Transverse colon (tissue), 4 donors: ENCODE results near the gene PDCD1. TPM values are rescaled to one million over a fixed set of nuclear protein-coding genes. Genes with fewer than 3 reads are reported as not detected.
A peak's percentile ranks its signal among the peaks of the same experiment; 100 is the strongest.
"Not testable (repeated sequence)": the region's sequence is repeated elsewhere in the genome, so short reads cannot be mapped to it uniquely, and the experiment has no call there.

ENCODE experiments used
- DNase-seq: peaks from one replicate; pipeline ENCODE4 v3.0.0-alpha.2; 2019
- H3K27ac ChIP-seq, 4 donors: fragments of 200-600 bp; sonication (generic); 2 replicates each; pipeline ENCODE4 v1.5.1; 2016 to 2018; ENCODE audit warnings: inconsistent platforms in 4 of 4
- H3K27me3 ChIP-seq: fragments of 200-600 bp; sonication (generic); 2 replicates; pipeline ENCODE4 v1.5.1; 2017; ENCODE audit warnings: inconsistent platforms
- H3K36me3 ChIP-seq, 4 donors: fragments of 200-600 bp; sonication (generic); 2 replicates each; pipeline ENCODE4 v1.5.1; 2017 to 2019; ENCODE audit warnings: inconsistent platforms in 4 of 4
- H3K4me1 ChIP-seq, 4 donors: fragments of 200-600 bp; sonication (generic); 2 replicates each; pipeline ENCODE4 v1.5.1; 2017 to 2020; ENCODE audit warnings: inconsistent platforms in 4 of 4
- H3K4me3 ChIP-seq, 4 donors: fragments of 200-600 bp; sonication (generic); 1 replicate in 1 of 4; 2 replicates in 3 of 4; pipeline versions ENCODE4 v1.5.1 to v1.6.1; 2017 to 2019; ENCODE audit warnings: inconsistent platforms in 4 of 4
- H3K9me3 ChIP-seq, 2 donors: fragments of 200-600 bp; sonication (generic); 2 replicates each; pipeline ENCODE4 v1.5.1; 2017 to 2019; ENCODE audit warnings: inconsistent platforms in 2 of 2
- CTCF ChIP-seq, 5 experiments: fragments of 200-600 bp in 3 of 5; fragments of 450-650 bp in 2 of 5; sonication (generic) in 3 of 5; IDR thresholded peaks; 1 replicate in 2 of 5; 2 replicates in 3 of 5; pipeline ENCODE4 v1.5.1; 2016 to 2017; ENCODE audit warnings: antibody characterized with exemption in 5 of 5, inconsistent platforms in 3 of 5, mild to moderate bottlenecking in 2 of 5, moderate library complexity in 1 of 5
- EP300 ChIP-seq: sonication (generic); formaldehyde crosslinking; IDR thresholded peaks from one replicate; pipeline ENCODE4 v1.6.1; 2017; ENCODE audit warnings: antibody characterized with exemption, low read depth
- POLR2A ChIP-seq: fragments of 450-650 bp; IDR thresholded peaks from one replicate; pipeline ENCODE4 v1.6.1; 2016; ENCODE audit warnings: antibody characterized with exemption, mild to moderate bottlenecking, moderate library complexity
- POLR2AphosphoS5 ChIP-seq, 3 donors: sonication (generic); formaldehyde crosslinking; IDR thresholded peaks; one replicate each; pipeline ENCODE4 v1.6.1; 2016; ENCODE audit warnings: antibody characterized with exemption in 3 of 3
- WGBS, 2 donors: methylation state at CpG; one replicate each; pipeline ENCODE4 v1.1.5; 2018; ENCODE audit warnings: low coverage in 1 of 2; 5-methylcytosine and 5-hydroxymethylcytosine counted together
- in situ Hi-C, 4 donors: fragments of 200-750 bp; cut with MboI; loops; one replicate each; pipeline versions ENCODE4 v1.15.0 to v1.15.1; 2017; ENCODE audit warnings: low sequenced_read_pairs in 3 of 4, low pct_ligation_motif_present in 1 of 4, low pct_unique_long_range_greater_than_20kb in 1 of 4
- intact Hi-C: fragments of 100-400 bp; cut with DNase I; formaldehyde crosslinking; loops from one replicate; pipeline ENCODE4 v1.15.1; 2023; ENCODE audit warnings: low total_unique reads
- total RNA-seq, 4 donors: library from RNA; depleted of rRNA; stranded (reverse); fragments of >200 nt; gene quantifications; one replicate each; pipeline ENCODE4 v1.1.0, GENCODE V29; 2016

PDCD1 gene
- total RNA-seq, 4 donors from 2014 or later, result 0.55 to 0.64 TPM; not detected in 2

- in situ Hi-C loops, result no loop called here
- Histone ChIP-seq H3K36me3 (no peaks in the 10 kb centered on the region), H3K4me1 (peaks cover 4 to 15% (median 10%) of the 10 kb centered on the region in 4 donors), H3K27me3 (peaks cover 3% of the 10 kb centered on the region), H3K9me3 (peaks cover 2 to 5% of the 10 kb centered on the region in 2 donors), H3K4me3 (no peak overlapping the region), H3K27ac (no peak overlapping the region)
- intact Hi-C loops, result no loop called here
- no peak for TF ChIP-seq CTCF (IDR thresholded peaks at IDR 0.05)
- TF ChIP-seq EP300, result no peak
- no peak for TF ChIP-seq POLR2A
- TF ChIP-seq POLR2AphosphoS5 (IDR thresholded peaks at IDR 0.05), result no peak
- DNase-seq, result no peak
- 52 to 80% methylated on average over 6 to 14 of the region's 14 CpGs for WGBS, 2 donors
These were observed 36.5 kb downstream of the PDCD1 start for GRCh38 chr2:241822264-241822623.

- Histone ChIP-seq H3K36me3 (no peaks in the 10 kb centered on the region), H3K27me3 (peaks cover 3% of the 10 kb centered on the region), H3K4me3 (no peak overlapping the region), H3K4me1 (peaks cover 4 to 21% (median 12%) of the 10 kb centered on the region in 4 donors), H3K9me3 (no peaks in the 10 kb centered on the region), H3K27ac (no peak overlapping the region)
- no peak for TF ChIP-seq EP300
- no peak for TF ChIP-seq CTCF (IDR thresholded peaks at IDR 0.05)
- TF ChIP-seq POLR2A, result no peak
- no peak for TF ChIP-seq POLR2AphosphoS5 (IDR thresholded peaks at IDR 0.05)
- intact Hi-C loops (no loop called here), in situ Hi-C loops (no loop called here)
- 78 to 80% methylated on average over 3 to 28 of the region's 28 CpGs for WGBS, 2 donors
- DNase-seq, result peak; percentile 7
These were observed 37.0 kb downstream of the PDCD1 start for GRCh38 chr2:241821460-241822263.

GRCh38 chr2:241820625-241821384 is 37.9 kb downstream of the PDCD1 start:
- in situ Hi-C loops (no loop called here), intact Hi-C loops (no loop called here)
- WGBS, 2 donors, result 83 to 85% methylated on average over 5 to 29 of the region's 31 CpGs
- no peaks in the 10 kb centered on the region for H3K36me3 ChIP-seq
- peaks cover 3% of the 10 kb centered on the region for H3K27me3 ChIP-seq
- no peak overlapping the region for H3K4me3 ChIP-seq
- peak; percentile 7 for DNase-seq
- H3K27ac ChIP-seq, result no peak overlapping the region
- H3K4me1 ChIP-seq, result peaks cover 4 to 21% (median 12%) of the 10 kb centered on the region in 4 donors
- TF ChIP-seq CTCF (IDR thresholded peaks at IDR 0.05) (no peak), POLR2AphosphoS5 (IDR thresholded peaks at IDR 0.05) (no peak), EP300 (no peak), POLR2A (no peak)
- H3K9me3 ChIP-seq, result no peaks in the 10 kb centered on the region

GRCh38 chr2:241819947-241820624 is 38.6 kb downstream of the PDCD1 start:
- DNase-seq, H3K4me3 ChIP-seq, in situ Hi-C loops, intact Hi-C loops, H3K27ac ChIP-seq, H3K36me3 ChIP-seq, H3K9me3 ChIP-seq, H3K27me3 ChIP-seq: not testable (repeated sequence)
- 35 to 80% methylated on average over 8 to 26 of the region's 27 CpGs for WGBS, 2 donors
- H3K4me1 ChIP-seq, result peaks cover 4 to 21% (median 12%) of the 10 kb centered on the region in 4 donors
